HL-60 (cell line): ENCODE results near the gene TTLL13.

Experiments
- GABPA ChIP-seq: IDR thresholded peaks from 2 replicates; pipeline ENCODE4 v1.6.1; 2012; ENCODE audit warnings: low read depth
- POLR2AphosphoS5 ChIP-seq: IDR thresholded peaks from 2 replicates; pipeline ENCODE4 v1.6.1; 2012; ENCODE audit warnings: low read depth
- SPI1 ChIP-seq: IDR thresholded peaks from 2 replicates; pipeline ENCODE4 v1.6.1; 2012; ENCODE audit warnings: low read depth, mild to moderate bottlenecking, borderline replicate concordance
- TF ChIP-seq, protein P1 (sequence below): IDR thresholded peaks from one replicate; pipeline ENCODE4 v1.5.1; 2011; ENCODE audit warnings: low read length, control low read depth, inconsistent platforms; ENCODE audit not compliant: insufficient read depth
- TF ChIP-seq, protein P2 (sequence below): IDR thresholded peaks from 2 replicates; pipeline ENCODE4 v1.6.1; 2012; ENCODE audit warnings: low read depth; ENCODE audit not compliant: insufficient replicate concordance

DNA sequence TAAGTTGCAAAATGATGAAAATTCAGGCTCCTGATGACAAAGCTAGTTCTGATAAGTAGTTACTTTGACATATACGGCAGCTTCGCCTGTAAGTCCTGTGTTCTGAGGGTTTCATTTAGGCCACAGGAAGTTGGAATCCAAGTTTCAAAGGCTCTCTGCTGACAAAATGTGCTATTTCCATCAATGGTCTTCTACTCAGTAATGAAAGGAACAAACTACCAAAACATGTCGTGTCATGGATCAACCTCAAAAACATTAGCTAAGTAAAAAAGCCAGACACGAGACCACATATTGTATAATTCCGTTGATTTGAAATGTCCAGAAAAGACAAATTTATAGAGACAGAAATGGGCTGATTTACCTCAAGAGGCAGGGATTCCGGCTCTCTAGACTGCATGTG lies 38.6 kb downstream of the TTLL13 start:
- no peak for TF ChIP-seq POLR2AphosphoS5
- TF ChIP-seq, protein P1, sequence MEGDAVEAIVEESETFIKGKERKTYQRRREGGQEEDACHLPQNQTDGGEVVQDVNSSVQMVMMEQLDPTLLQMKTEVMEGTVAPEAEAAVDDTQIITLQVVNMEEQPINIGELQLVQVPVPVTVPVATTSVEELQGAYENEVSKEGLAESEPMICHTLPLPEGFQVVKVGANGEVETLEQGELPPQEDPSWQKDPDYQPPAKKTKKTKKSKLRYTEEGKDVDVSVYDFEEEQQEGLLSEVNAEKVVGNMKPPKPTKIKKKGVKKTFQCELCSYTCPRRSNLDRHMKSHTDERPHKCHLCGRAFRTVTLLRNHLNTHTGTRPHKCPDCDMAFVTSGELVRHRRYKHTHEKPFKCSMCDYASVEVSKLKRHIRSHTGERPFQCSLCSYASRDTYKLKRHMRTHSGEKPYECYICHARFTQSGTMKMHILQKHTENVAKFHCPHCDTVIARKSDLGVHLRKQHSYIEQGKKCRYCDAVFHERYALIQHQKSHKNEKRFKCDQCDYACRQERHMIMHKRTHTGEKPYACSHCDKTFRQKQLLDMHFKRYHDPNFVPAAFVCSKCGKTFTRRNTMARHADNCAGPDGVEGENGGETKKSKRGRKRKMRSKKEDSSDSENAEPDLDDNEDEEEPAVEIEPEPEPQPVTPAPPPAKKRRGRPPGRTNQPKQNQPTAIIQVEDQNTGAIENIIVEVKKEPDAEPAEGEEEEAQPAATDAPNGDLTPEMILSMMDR, result no peak
- TF ChIP-seq, protein P2, sequence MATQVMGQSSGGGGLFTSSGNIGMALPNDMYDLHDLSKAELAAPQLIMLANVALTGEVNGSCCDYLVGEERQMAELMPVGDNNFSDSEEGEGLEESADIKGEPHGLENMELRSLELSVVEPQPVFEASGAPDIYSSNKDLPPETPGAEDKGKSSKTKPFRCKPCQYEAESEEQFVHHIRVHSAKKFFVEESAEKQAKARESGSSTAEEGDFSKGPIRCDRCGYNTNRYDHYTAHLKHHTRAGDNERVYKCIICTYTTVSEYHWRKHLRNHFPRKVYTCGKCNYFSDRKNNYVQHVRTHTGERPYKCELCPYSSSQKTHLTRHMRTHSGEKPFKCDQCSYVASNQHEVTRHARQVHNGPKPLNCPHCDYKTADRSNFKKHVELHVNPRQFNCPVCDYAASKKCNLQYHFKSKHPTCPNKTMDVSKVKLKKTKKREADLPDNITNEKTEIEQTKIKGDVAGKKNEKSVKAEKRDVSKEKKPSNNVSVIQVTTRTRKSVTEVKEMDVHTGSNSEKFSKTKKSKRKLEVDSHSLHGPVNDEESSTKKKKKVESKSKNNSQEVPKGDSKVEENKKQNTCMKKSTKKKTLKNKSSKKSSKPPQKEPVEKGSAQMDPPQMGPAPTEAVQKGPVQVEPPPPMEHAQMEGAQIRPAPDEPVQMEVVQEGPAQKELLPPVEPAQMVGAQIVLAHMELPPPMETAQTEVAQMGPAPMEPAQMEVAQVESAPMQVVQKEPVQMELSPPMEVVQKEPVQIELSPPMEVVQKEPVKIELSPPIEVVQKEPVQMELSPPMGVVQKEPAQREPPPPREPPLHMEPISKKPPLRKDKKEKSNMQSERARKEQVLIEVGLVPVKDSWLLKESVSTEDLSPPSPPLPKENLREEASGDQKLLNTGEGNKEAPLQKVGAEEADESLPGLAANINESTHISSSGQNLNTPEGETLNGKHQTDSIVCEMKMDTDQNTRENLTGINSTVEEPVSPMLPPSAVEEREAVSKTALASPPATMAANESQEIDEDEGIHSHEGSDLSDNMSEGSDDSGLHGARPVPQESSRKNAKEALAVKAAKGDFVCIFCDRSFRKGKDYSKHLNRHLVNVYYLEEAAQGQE, result no peak
- TF ChIP-seq GABPA, result no peak
- TF ChIP-seq SPI1, result no peak
